Parathyroid adenoma (tissue), 2 donors: Measurements from ENCODE around the gene ULK4.

Source experiments
- H2AFZ ChIP-seq: fragments of 300-600 bp; sonication (generic); one replicate; pipeline ENCODE4 v1.7.0; 2017; ENCODE audit warnings: antibody characterized with exemption, mild to moderate bottlenecking
- H3K27ac ChIP-seq: fragments of 300-600 bp; sonication (generic); one replicate; pipeline ENCODE4 v1.7.0; 2017
- H3K27me3 ChIP-seq: fragments of 300-600 bp; sonication (generic); one replicate; pipeline ENCODE4 v1.7.0; 2017; ENCODE audit warnings: low read length; ENCODE audit not compliant: control insufficient read depth, insufficient read depth
- H3K36me3 ChIP-seq: fragments of 300-600 bp; sonication (generic); one replicate; pipeline ENCODE4 v1.7.0; 2017; ENCODE audit warnings: low read length; ENCODE audit not compliant: control insufficient read depth, insufficient read depth
- H3K4me1 ChIP-seq: fragments of 300-600 bp; sonication (generic); one replicate; pipeline ENCODE4 v1.7.0; 2017; ENCODE audit warnings: control low read depth
- H3K4me2 ChIP-seq: fragments of 300-600 bp; sonication (generic); one replicate; pipeline ENCODE4 v1.7.0; 2017; ENCODE audit warnings: low read length
- H3K4me3 ChIP-seq: fragments of 300-600 bp; sonication (generic); one replicate; pipeline ENCODE4 v1.7.0; 2017; ENCODE audit warnings: low read depth, low read length
- H3K79me2 ChIP-seq: fragments of 300-600 bp; sonication (generic); one replicate; pipeline ENCODE4 v1.7.0; 2017; ENCODE audit warnings: control low read depth
- H3K9ac ChIP-seq: fragments of 300-600 bp; sonication (generic); one replicate; pipeline ENCODE4 v1.7.0; 2017; ENCODE audit warnings: mild to moderate bottlenecking
- H3K9me3 ChIP-seq: fragments of 300-600 bp; sonication (generic); one replicate; pipeline ENCODE4 v1.7.0; 2017; ENCODE audit warnings: low read length; ENCODE audit not compliant: control insufficient read depth
- CTCF ChIP-seq: fragments of 300-600 bp; sonication (generic); IDR thresholded peaks from one replicate; pipeline ENCODE4 v1.7.0; 2017; ENCODE audit warnings: antibody characterized with exemption, mild to moderate bottlenecking
- donor health status: primary hyperparathyroidism.

ULK4 gene

GRCh38 chr3:41975416-41976103, 13.7 kb upstream of the ULK4 start:
- Histone ChIP-seq H2AFZ (no peak overlapping the region), H3K36me3 (no peaks in the 10 kb centered on the region), H3K4me1 (no peaks in the 10 kb centered on the region), H3K9ac (no peak overlapping the region), H3K27me3 (no peaks in the 10 kb centered on the region), H3K9me3 (no peaks in the 10 kb centered on the region), H3K79me2 (no peaks in the 10 kb centered on the region), H3K27ac (no peak overlapping the region), H3K4me2 (no peak overlapping the region), H3K4me3 (no peak overlapping the region)
- no peak for TF ChIP-seq CTCF

GRCh38 chr3:41974223-41974622, 12.3 kb upstream of the ULK4 start:
- Histone ChIP-seq H3K4me2 (no peak overlapping the region), H3K4me1 (no peaks in the 10 kb centered on the region), H3K4me3 (no peak overlapping the region), H3K9ac (no peak overlapping the region), H3K27ac (no peak overlapping the region), H2AFZ (no peak overlapping the region), H3K36me3 (no peaks in the 10 kb centered on the region), H3K27me3 (no peaks in the 10 kb centered on the region), H3K79me2 (no peaks in the 10 kb centered on the region), H3K9me3 (no peaks in the 10 kb centered on the region)
- no peak for TF ChIP-seq CTCF

GRCh38 chr3:41972802-41973201, 10.9 kb upstream of the ULK4 start:
- Histone ChIP-seq H3K27me3 (no peaks in the 10 kb centered on the region), H3K4me2 (no peak overlapping the region), H3K79me2 (no peaks in the 10 kb centered on the region), H3K27ac (no peak overlapping the region), H3K9ac (no peak overlapping the region), H3K4me3 (no peak overlapping the region), H2AFZ (no peak overlapping the region), H3K4me1 (no peaks in the 10 kb centered on the region), H3K36me3 (no peaks in the 10 kb centered on the region), H3K9me3 (no peaks in the 10 kb centered on the region)
- TF ChIP-seq CTCF, result no peak

GRCh38 chr3:41966206-41966605, 4.3 kb upstream of the ULK4 start:
- no peaks in the 10 kb centered on the region for H3K36me3 ChIP-seq

More at GRCh38 chr3:41966206-41966605, 4.3 kb upstream of the ULK4 start:
- Histone ChIP-seq H3K27me3 (no peaks in the 10 kb centered on the region), H2AFZ (no peak overlapping the region), H3K9me3 (no peaks in the 10 kb centered on the region), H3K79me2 (no peaks in the 10 kb centered on the region), H3K4me3 (no peak overlapping the region), H3K4me1 (no peaks in the 10 kb centered on the region), H3K27ac (no peak overlapping the region), H3K9ac (no peak overlapping the region), H3K4me2 (no peak overlapping the region)
- no peak for TF ChIP-seq CTCF
